Body of pancreas (tissue), 4 donors: ENCODE results near the gene CRHR2.

Experiments
- POLR2A ChIP-seq, 3 donors: fragments of 450-650 bp; IDR thresholded peaks; one replicate each; pipeline ENCODE4 v1.6.1; 2016; ENCODE audit warnings: antibody characterized with exemption in 3 of 3, mild to moderate bottlenecking in 2 of 3
- TF ChIP-seq, protein P1 (sequence below), 7 experiments: fragments of 450-650 bp in 4 of 7; fragments of 200-600 bp in 3 of 7; sonication (generic) in 3 of 7; IDR thresholded peaks; one replicate each; pipeline ENCODE4 v1.5.1; 2016 to 2019; ENCODE audit warnings: antibody characterized with exemption in 7 of 7

DNA sequence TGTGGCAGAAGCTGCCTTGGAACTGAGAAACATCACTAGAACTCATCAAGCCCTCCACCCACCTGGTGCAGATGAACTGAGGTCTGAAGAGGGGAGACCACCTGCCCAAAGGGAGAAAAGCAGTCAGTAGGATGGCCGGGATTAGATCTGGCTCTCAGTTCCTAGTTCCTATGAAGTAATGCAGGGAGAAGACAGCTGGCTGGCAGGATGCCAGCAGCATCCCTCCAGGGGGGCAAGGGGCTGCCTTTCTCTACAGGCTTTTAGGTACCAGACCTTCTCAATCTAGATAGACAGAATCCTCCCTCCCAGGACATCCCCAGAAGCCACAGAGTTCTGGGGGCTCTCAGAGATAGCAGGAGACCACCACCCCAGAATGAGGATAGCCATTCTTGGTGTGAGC lies 7.8 kb downstream of the CRHR2 start:
- TF ChIP-seq, protein P1, sequence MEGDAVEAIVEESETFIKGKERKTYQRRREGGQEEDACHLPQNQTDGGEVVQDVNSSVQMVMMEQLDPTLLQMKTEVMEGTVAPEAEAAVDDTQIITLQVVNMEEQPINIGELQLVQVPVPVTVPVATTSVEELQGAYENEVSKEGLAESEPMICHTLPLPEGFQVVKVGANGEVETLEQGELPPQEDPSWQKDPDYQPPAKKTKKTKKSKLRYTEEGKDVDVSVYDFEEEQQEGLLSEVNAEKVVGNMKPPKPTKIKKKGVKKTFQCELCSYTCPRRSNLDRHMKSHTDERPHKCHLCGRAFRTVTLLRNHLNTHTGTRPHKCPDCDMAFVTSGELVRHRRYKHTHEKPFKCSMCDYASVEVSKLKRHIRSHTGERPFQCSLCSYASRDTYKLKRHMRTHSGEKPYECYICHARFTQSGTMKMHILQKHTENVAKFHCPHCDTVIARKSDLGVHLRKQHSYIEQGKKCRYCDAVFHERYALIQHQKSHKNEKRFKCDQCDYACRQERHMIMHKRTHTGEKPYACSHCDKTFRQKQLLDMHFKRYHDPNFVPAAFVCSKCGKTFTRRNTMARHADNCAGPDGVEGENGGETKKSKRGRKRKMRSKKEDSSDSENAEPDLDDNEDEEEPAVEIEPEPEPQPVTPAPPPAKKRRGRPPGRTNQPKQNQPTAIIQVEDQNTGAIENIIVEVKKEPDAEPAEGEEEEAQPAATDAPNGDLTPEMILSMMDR (IDR thresholded peaks at IDR 0.05): no peak
- no peak for TF ChIP-seq POLR2A (IDR thresholded peaks at IDR 0.05)
